Naive thymus-derived CD4-positive, alpha-beta T cell (primary cell): ENCODE measurements around the gene PLAU. TPM values are rescaled to one million over a fixed set of nuclear protein-coding genes. Genes with fewer than 3 reads are reported as not detected.

ENCODE experiments used
- ATAC-seq: fragments of 150-1000 bp; cut with Tn5 transposase; 2 replicates; pipeline ENCODE4 v1.10.0; 2021; ENCODE audit warnings: mild to moderate bottlenecking, moderate library complexity
- CTCF ChIA-PET: fragments of 350-600 bp; sonication (Branson Sonifier 250); formaldehyde crosslinking; loops from one replicate; lab custom pipeline; 2021; ENCODE audit warnings: antibody characterized with exemption; lab: Charles Lee
- POLR2A ChIA-PET: fragments of 350-600 bp; sonication (Branson Sonifier 250); formaldehyde crosslinking; loops from one replicate; lab custom pipeline; 2021; ENCODE audit warnings: antibody characterized with exemption, inconsistent platforms; lab: Charles Lee
- DNase-seq, 9 donors: peaks; one replicate each; pipeline versions ENCODE4 v3.0.0 to v3.0.0-alpha.2; 2020 to 2022; ENCODE audit warnings: mixed read lengths in 1 of 9
- H3K27ac ChIP-seq: one replicate; pipeline ENCODE4 v1.7.0; 2013; ENCODE audit warnings: mild to moderate bottlenecking, low read depth, low read length, moderate library complexity
- H3K27me3 ChIP-seq, 2 donors: one replicate each; pipeline ENCODE4 v1.7.0; 2013; ENCODE audit warnings: low read length in 2 of 2, mild to moderate bottlenecking in 2 of 2, moderate library complexity in 2 of 2; ENCODE audit not compliant: control insufficient read depth in 2 of 2, insufficient read depth in 2 of 2
- H3K36me3 ChIP-seq, 3 experiments: 1 replicate in 2 of 3; 2 replicates in 1 of 3; pipeline ENCODE4 v1.7.0; 2013; ENCODE audit warnings: low read length in 3 of 3, mild to moderate bottlenecking in 3 of 3, moderate library complexity in 1 of 3; ENCODE audit not compliant: insufficient read depth in 3 of 3, control insufficient read depth in 2 of 3
- H3K4me1 ChIP-seq, 2 donors: one replicate each; pipeline ENCODE4 v1.7.0; 2013; ENCODE audit warnings: low read length in 2 of 2, mild to moderate bottlenecking in 2 of 2, moderate library complexity in 1 of 2; ENCODE audit not compliant: control insufficient read depth in 2 of 2, insufficient read depth in 2 of 2
- H3K4me3 ChIP-seq: 2 replicates; pipeline ENCODE4 v1.7.0; 2013; ENCODE audit warnings: mild to moderate bottlenecking, low read length
- H3K9me3 ChIP-seq, 3 experiments: 1 replicate in 2 of 3; 2 replicates in 1 of 3; pipeline ENCODE4 v1.7.0; 2013; ENCODE audit warnings: low read length in 3 of 3; ENCODE audit not compliant: control insufficient read depth in 2 of 3
- H3K27ac Mint-ChIP-seq, 9 donors: one replicate each; pipeline ENCODE4 v1.8.0; 2020 to 2022; ENCODE audit warnings: mixed read lengths in 9 of 9, mild to moderate bottlenecking in 8 of 9, moderate library complexity in 5 of 9, inconsistent platforms in 2 of 9
- H3K27me3 Mint-ChIP-seq, 5 donors: one replicate each; pipeline ENCODE4 v1.8.0; 2021 to 2022; ENCODE audit warnings: mixed read lengths in 5 of 5, mild to moderate bottlenecking in 1 of 5
- H3K36me3 Mint-ChIP-seq, 5 donors: one replicate each; pipeline ENCODE4 v1.8.0; 2020 to 2022; ENCODE audit warnings: mixed read lengths in 5 of 5, mild to moderate bottlenecking in 3 of 5, inconsistent platforms in 1 of 5
- H3K4me1 Mint-ChIP-seq, 7 donors: one replicate each; pipeline ENCODE4 v1.8.0; 2020 to 2022; ENCODE audit warnings: mixed read lengths in 7 of 7, mild to moderate bottlenecking in 3 of 7, inconsistent platforms in 1 of 7
- H3K4me3 Mint-ChIP-seq, 10 donors: one replicate each; pipeline ENCODE4 v1.8.0; 2020 to 2022; ENCODE audit warnings: mild to moderate bottlenecking in 10 of 10, mixed read lengths in 10 of 10, moderate library complexity in 6 of 10, inconsistent platforms in 2 of 10
- H3K9me3 Mint-ChIP-seq, 11 donors: one replicate each; pipeline ENCODE4 v1.8.0; 2020 to 2022; ENCODE audit warnings: mixed read lengths in 11 of 11, mild to moderate bottlenecking in 4 of 11, inconsistent platforms in 1 of 11, moderate library complexity in 1 of 11
- intact Hi-C, 2 donors: fragments of 100-400 bp; cut with micrococcal nuclease; formaldehyde crosslinking; loops; one replicate each; pipeline ENCODE4 v1.15.1; 2023
- polyA plus RNA-seq, 2 donors: library from polyadenylated mRNA; unstranded; fragments of 300-500 nt; fragmentation: Illumina TruSeq; gene quantifications; one replicate each; pipeline ENCODE4 v1.2.3, GENCODE V29; 2021
- total RNA-seq, 6 experiments: library from RNA in 5 of 6; stranded (reverse) in 5 of 6; gene quantifications; 1 replicate in 5 of 6; 2 replicates in 1 of 6; pipeline ENCODE4 v1.2.3 and lab custom pipeline; 2021 to 2026

Gene PLAU
- total and polyA plus RNA-seq, 7 experiments from 2014 or later, result 0.42 to 0.97 (median 0.78) TPM; not detected in 2

DNA sequence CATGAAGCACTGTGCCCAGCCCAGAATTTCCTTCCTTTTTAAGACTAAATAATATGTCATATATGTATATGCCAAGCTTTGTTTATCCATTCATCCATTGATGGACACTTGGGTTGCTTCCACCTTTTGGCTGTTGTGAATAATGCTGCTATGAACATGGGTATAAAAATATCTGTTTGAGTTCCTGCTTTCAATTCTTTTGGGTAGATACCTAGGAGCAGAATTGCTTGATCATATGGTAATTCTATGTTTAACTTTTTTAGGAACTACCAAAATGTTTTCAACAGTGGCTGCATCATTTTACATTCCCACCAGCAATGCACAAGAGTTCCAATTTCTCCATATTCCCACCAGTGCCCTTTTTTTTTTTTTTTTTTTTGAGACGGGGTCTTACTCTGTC lies 13.2 kb upstream of the PLAU start:
- intact Hi-C loops, result no loop called here
- no peaks in the 10 kb centered on the region for H3K9me3 Mint-ChIP-seq
- Histone ChIP-seq H3K4me3 (no peak overlapping the region), H3K4me1 (no peaks in the 10 kb centered on the region), H3K9me3 (no peaks in the 10 kb centered on the region), H3K27me3 (no peaks in the 10 kb centered on the region), H3K36me3 (no peaks in the 10 kb centered on the region), H3K27ac (no peak overlapping the region)
- no peak overlapping the region for H3K4me3 Mint-ChIP-seq
- CTCF ChIA-PET, result interaction anchor here (0.6 kb wide), 1 partner anchor 130 kb away, joined by 4 read pairs; no protein-coding TSS in a partner anchor
- peaks cover 0 to 35% (median 5%) of the 10 kb centered on the region in 5 donors for H3K27me3 Mint-ChIP-seq
- ATAC-seq, result no peak
- peaks cover 0 to 7% (median 0%) of the 10 kb centered on the region in 7 donors for H3K4me1 Mint-ChIP-seq
- H3K36me3 Mint-ChIP-seq, result peaks cover 0 to 12% (median 0%) of the 10 kb centered on the region in 5 donors
- DNase-seq, result no peak
- POLR2A ChIA-PET, result interaction anchor here (0.6 kb wide), 1 partner anchor 1464 kb away, joined by 3 read pairs; no protein-coding TSS in a partner anchor
- H3K27ac Mint-ChIP-seq, result no peak overlapping the region

- Mint-ChIP-seq H3K4me1 (peaks cover 0 to 7% (median 0%) of the 10 kb centered on the region in 7 donors), H3K4me3 (no peak overlapping the region), H3K36me3 (peaks cover 0 to 12% (median 0%) of the 10 kb centered on the region in 5 donors), H3K27ac (no peak overlapping the region), H3K27me3 (peaks cover 0 to 29% (median 5%) of the 10 kb centered on the region in 5 donors), H3K9me3 (no peaks in the 10 kb centered on the region)
- no peaks in the 10 kb centered on the region for H3K9me3 ChIP-seq
- POLR2A ChIA-PET, result no interaction called here
- ATAC-seq (no peak), DNase-seq (no peak)
- H3K27ac ChIP-seq, result no peak overlapping the region
- H3K36me3 ChIP-seq, result no peaks in the 10 kb centered on the region
- no peaks in the 10 kb centered on the region for H3K4me1 ChIP-seq
- CTCF ChIA-PET, result interaction anchor here (0.8 to 2.4 kb wide), 3 partner anchors 13 to 41 kb away, joined by 3 to 7 read pairs (median 4); no protein-coding TSS in a partner anchor
- intact Hi-C loops, result no loop called here
- no peak overlapping the region for H3K4me3 ChIP-seq
- no peaks in the 10 kb centered on the region for H3K27me3 ChIP-seq
Observed at GRCh38 chr10:73898730-73899410, 12.1 kb upstream of the PLAU start.

- H3K27ac Mint-ChIP-seq, result no peak overlapping the region
- DNase-seq, result no peak
- Histone ChIP-seq H3K4me1 (no peaks in the 10 kb centered on the region), H3K36me3 (no peaks in the 10 kb centered on the region), H3K4me3 (no peak overlapping the region), H3K27me3 (no peaks in the 10 kb centered on the region), H3K9me3 (no peaks in the 10 kb centered on the region), H3K27ac (no peak overlapping the region)
- no peaks in the 10 kb centered on the region for H3K9me3 Mint-ChIP-seq
- no peak overlapping the region for H3K4me3 Mint-ChIP-seq
- no peak for ATAC-seq
- H3K27me3 Mint-ChIP-seq, result peaks cover 0 to 29% (median 5%) of the 10 kb centered on the region in 5 donors
- ChIA-PET CTCF (interaction anchor here (0.8 to 2.4 kb wide), 3 partner anchors 13 to 41 kb away, joined by 3 to 7 read pairs (median 4); no protein-coding TSS in a partner anchor), POLR2A (interaction anchor here (1.0 kb wide), 1 partner anchor 82 kb away, joined by 7 read pairs; no protein-coding TSS in a partner anchor)
- intact Hi-C loops, result no loop called here
- peaks cover 0 to 3% (median 0%) of the 10 kb centered on the region in 7 donors for H3K4me1 Mint-ChIP-seq
- peaks cover 0 to 12% (median 0%) of the 10 kb centered on the region in 5 donors for H3K36me3 Mint-ChIP-seq
Observed at GRCh38 chr10:73899423-73899822, 11.5 kb upstream of the PLAU start.

DNA sequence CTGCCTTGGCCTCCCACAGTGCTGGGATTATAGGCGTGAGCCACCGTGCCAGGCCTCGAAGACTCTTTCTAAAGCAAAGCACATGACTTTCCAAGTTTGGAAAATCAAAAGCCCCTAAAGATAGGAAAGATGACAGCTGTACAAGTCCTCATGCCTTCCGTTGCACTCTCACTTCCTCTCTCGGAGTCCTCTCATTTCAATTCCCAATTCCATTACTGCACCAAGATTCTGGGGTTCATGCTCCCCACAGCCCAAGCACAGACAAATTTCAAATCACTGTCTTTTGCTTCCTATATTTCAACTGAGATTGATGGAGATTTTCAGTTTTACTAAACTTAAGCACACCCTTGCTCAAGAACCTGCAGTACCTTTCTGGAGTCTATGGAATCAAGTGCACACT lies 10.9 kb upstream of the PLAU start:
- Mint-ChIP-seq H3K36me3 (peaks cover 0 to 12% (median 0%) of the 10 kb centered on the region in 5 donors), H3K27me3 (peaks cover under 1 to 31% (median 5%) of the 10 kb centered on the region in 5 donors), H3K9me3 (no peaks in the 10 kb centered on the region), H3K27ac (peak overlapping the region in 2 of 9 donors; percentile 40 to 65), H3K4me3 (no peak overlapping the region), H3K4me1 (peaks cover 0 to 3% (median 0%) of the 10 kb centered on the region in 7 donors)
- Histone ChIP-seq H3K9me3 (no peaks in the 10 kb centered on the region), H3K27me3 (no peaks in the 10 kb centered on the region), H3K27ac (no peak overlapping the region), H3K36me3 (no peaks in the 10 kb centered on the region), H3K4me1 (no peaks in the 10 kb centered on the region), H3K4me3 (no peak overlapping the region)
- ChIA-PET POLR2A (interaction anchor here (1.0 kb wide), 1 partner anchor 82 kb away, joined by 7 read pairs; no protein-coding TSS in a partner anchor), CTCF (interaction anchor here (0.9 to 2.4 kb wide), 3 partner anchors 10 to 40 kb away, joined by 3 to 7 read pairs (median 4); no protein-coding TSS in a partner anchor)
- intact Hi-C loops, result no loop called here
- ATAC-seq (no peak), DNase-seq (no peak)

DNA sequence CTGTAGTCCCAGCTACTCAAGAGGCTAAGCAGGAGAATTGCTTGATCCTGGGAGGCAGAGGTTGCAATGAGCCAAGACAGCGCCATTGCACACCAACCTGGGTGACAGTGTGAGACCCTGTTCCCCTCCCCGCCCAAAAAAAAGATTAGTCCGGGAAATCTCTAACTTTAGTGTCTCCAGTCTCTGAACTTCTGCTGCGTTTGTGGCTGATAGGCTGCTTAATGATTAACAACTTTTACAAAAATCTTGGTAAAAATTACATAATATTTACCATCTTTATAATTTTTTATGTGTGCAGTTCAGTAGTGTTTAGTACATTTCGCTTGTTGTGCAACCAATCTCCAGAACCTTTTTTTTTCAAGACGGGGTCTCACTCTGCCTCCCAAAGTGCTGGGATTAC lies 9.7 kb upstream of the PLAU start:
- CTCF ChIA-PET, result interaction anchor here (2.4 kb wide), 1 partner anchor 39 kb away, joined by 7 read pairs; no protein-coding TSS in a partner anchor
- no peak for ATAC-seq
- no peak overlapping the region for H3K4me3 ChIP-seq
- POLR2A ChIA-PET, result no interaction called here
- H3K4me3 Mint-ChIP-seq, result no peak overlapping the region
- H3K4me1 Mint-ChIP-seq, result peaks cover 0 to 3% (median 0%) of the 10 kb centered on the region in 7 donors
- intact Hi-C loops, result no loop called here
- no peaks in the 10 kb centered on the region for H3K27me3 ChIP-seq
- no peaks in the 10 kb centered on the region for H3K9me3 ChIP-seq
- no peak for DNase-seq
- H3K9me3 Mint-ChIP-seq, result no peaks in the 10 kb centered on the region
- no peak overlapping the region for H3K27ac ChIP-seq
- H3K36me3 ChIP-seq, result no peaks in the 10 kb centered on the region
- peaks cover 0 to 15% (median 0%) of the 10 kb centered on the region in 5 donors for H3K36me3 Mint-ChIP-seq
- no peak overlapping the region for H3K27ac Mint-ChIP-seq
- peaks cover 7 to 37% (median 12%) of the 10 kb centered on the region in 5 donors for H3K27me3 Mint-ChIP-seq
- no peaks in the 10 kb centered on the region for H3K4me1 ChIP-seq

GRCh38 chr10:73902351-73902750 lies 8.6 kb upstream of the PLAU start:
- no peak overlapping the region for H3K27ac Mint-ChIP-seq

More at GRCh38 chr10:73902351-73902750, 8.6 kb upstream of the PLAU start:
- Mint-ChIP-seq H3K4me1 (peaks cover 0 to 8% (median 0%) of the 10 kb centered on the region in 7 donors), H3K27me3 (peaks cover 15 to 32% (median 19%) of the 10 kb centered on the region in 5 donors), H3K4me3 (no peak overlapping the region), H3K9me3 (no peaks in the 10 kb centered on the region), H3K36me3 (peaks cover 0 to 15% (median 0%) of the 10 kb centered on the region in 5 donors)
- peak; percentile 58 for ATAC-seq
- Histone ChIP-seq H3K4me1 (no peaks in the 10 kb centered on the region), H3K27ac (no peak overlapping the region), H3K36me3 (no peaks in the 10 kb centered on the region), H3K9me3 (no peaks in the 10 kb centered on the region), H3K4me3 (no peak overlapping the region), H3K27me3 (no peaks in the 10 kb centered on the region)
- intact Hi-C loops, result no loop called here
- ChIA-PET POLR2A (no interaction called here), CTCF (interaction anchor here (1.1 to 1.2 kb wide), 3 partner anchors 14 to 38 kb away, joined by 3 to 6 read pairs (median 3); no protein-coding TSS in a partner anchor)
- no peak for DNase-seq
